ENCODE results near the gene EVI5. TPM values are rescaled to one million over a fixed set of nuclear protein-coding genes. Genes with fewer than 3 reads are reported as not detected.

Gene EVI5
- total RNA-seq, 2 donors from 2014 or later = 20.8 to 29.0 TPM

- no peak overlapping the region for H3K27ac Mint-ChIP-seq
- no peaks in the 10 kb centered on the region for H3K36me3 ChIP-seq (ENCODE audit: control insufficient read depth, insufficient read depth, low read length)
- no peak overlapping the region for H3K9ac ChIP-seq (ENCODE audit: extremely low read depth, low read length, poor library complexity, severe bottlenecking)
- TF ChIP-seq CTCF (conservative IDR thresholded peaks at IDR 0.05) = no peak
- H3K4me3 Mint-ChIP-seq = peak overlapping the region; percentile 60
- WGBS, 2 experiments (ENCODE audit: insufficient coverage in 1 of 2, insufficient read length in 1 of 2) = 1 to 2% methylated on average over 25 to 62 of the region's 62 CpGs
- H3K27me3 ChIP-seq (ENCODE audit: control insufficient read depth, insufficient read depth, low read length, poor library complexity, severe bottlenecking) = peaks cover 99% of the 10 kb centered on the region
- peak; percentile 82 for DNase-seq
- H3K9me3 Mint-ChIP-seq = no peaks in the 10 kb centered on the region
- H3K9me3 ChIP-seq (ENCODE audit: control insufficient read depth, low read length) = no peaks in the 10 kb centered on the region
- H3K27me3 Mint-ChIP-seq (ENCODE audit: insufficient read depth) = peaks cover 93% of the 10 kb centered on the region
- no peak overlapping the region for H3K27ac ChIP-seq (ENCODE audit: low read depth, low read length)
- H3K36me3 Mint-ChIP-seq (ENCODE audit: low read depth) = no peaks in the 10 kb centered on the region
- H3K4me3 ChIP-seq (ENCODE audit: low read length) = peak overlapping the region; percentile 73
- H3K4me1 Mint-ChIP-seq = peaks cover 32% of the 10 kb centered on the region
- peaks cover 19% of the 10 kb centered on the region for H3K4me1 ChIP-seq (ENCODE audit: control insufficient read depth, insufficient read depth, low read length)
Observed at GRCh38 chr1:92482665-92483609, 302.0 kb downstream of the EVI5 start.

- H3K27me3 Mint-ChIP-seq (ENCODE audit: insufficient read depth) = peaks cover 93% of the 10 kb centered on the region
- peaks cover 19% of the 10 kb centered on the region for H3K4me1 ChIP-seq (ENCODE audit: control insufficient read depth, insufficient read depth, low read length)
- no peaks in the 10 kb centered on the region for H3K36me3 ChIP-seq (ENCODE audit: control insufficient read depth, insufficient read depth, low read length)
- DNase-seq = peak; percentile 66
- H3K27me3 ChIP-seq (ENCODE audit: control insufficient read depth, insufficient read depth, low read length, poor library complexity, severe bottlenecking) = peaks cover 99% of the 10 kb centered on the region
- no peaks in the 10 kb centered on the region for H3K9me3 Mint-ChIP-seq
- H3K27ac Mint-ChIP-seq = no peak overlapping the region
- WGBS, 2 experiments (ENCODE audit: insufficient coverage in 1 of 2, insufficient read length in 1 of 2) = 4% methylated on average over 28 to 39 of the region's 39 CpGs
- no peak overlapping the region for H3K27ac ChIP-seq (ENCODE audit: low read depth, low read length)
- TF ChIP-seq CTCF (conservative IDR thresholded peaks at IDR 0.05) = no peak
- peaks cover 32% of the 10 kb centered on the region for H3K4me1 Mint-ChIP-seq
- H3K9ac ChIP-seq (ENCODE audit: extremely low read depth, low read length, poor library complexity, severe bottlenecking) = no peak overlapping the region
- peak overlapping the region; percentile 60 for H3K4me3 Mint-ChIP-seq
- H3K9me3 ChIP-seq (ENCODE audit: control insufficient read depth, low read length) = no peaks in the 10 kb centered on the region
- H3K36me3 Mint-ChIP-seq (ENCODE audit: low read depth) = no peaks in the 10 kb centered on the region
- peak overlapping the region; percentile 73 for H3K4me3 ChIP-seq (ENCODE audit: low read length)
Observed at GRCh38 chr1:92481971-92482664, 302.8 kb downstream of the EVI5 start.

GRCh38 chr1:92481599-92481925, 303.3 kb downstream of the EVI5 start:
- no peaks in the 10 kb centered on the region for H3K36me3 ChIP-seq (ENCODE audit: control insufficient read depth, insufficient read depth, low read length)
- DNase-seq = no peak
- peaks cover 95% of the 10 kb centered on the region for H3K27me3 Mint-ChIP-seq (ENCODE audit: insufficient read depth)
- H3K27me3 ChIP-seq (ENCODE audit: control insufficient read depth, insufficient read depth, low read length, poor library complexity, severe bottlenecking) = peaks cover 99% of the 10 kb centered on the region
- peak overlapping the region; percentile 60 for H3K4me3 Mint-ChIP-seq
- no peak overlapping the region for H3K9ac ChIP-seq (ENCODE audit: extremely low read depth, low read length, poor library complexity, severe bottlenecking)
- no peaks in the 10 kb centered on the region for H3K9me3 ChIP-seq (ENCODE audit: control insufficient read depth, low read length)
- H3K9me3 Mint-ChIP-seq = no peaks in the 10 kb centered on the region
- H3K4me3 ChIP-seq (ENCODE audit: low read length) = peak overlapping the region; percentile 73
- H3K27ac ChIP-seq (ENCODE audit: low read depth, low read length) = no peak overlapping the region
- TF ChIP-seq CTCF (conservative IDR thresholded peaks at IDR 0.05) = no peak
- H3K27ac Mint-ChIP-seq = no peak overlapping the region
- no peaks in the 10 kb centered on the region for H3K36me3 Mint-ChIP-seq (ENCODE audit: low read depth)
- peaks cover 19% of the 10 kb centered on the region for H3K4me1 ChIP-seq (ENCODE audit: control insufficient read depth, insufficient read depth, low read length)
- 5 to 9% methylated on average over 6 to 11 of the region's 12 CpGs for WGBS, 2 experiments (ENCODE audit: insufficient coverage in 1 of 2, insufficient read length in 1 of 2)
- peaks cover 32% of the 10 kb centered on the region for H3K4me1 Mint-ChIP-seq

Data from endodermal cell (in vitro differentiated cells).